K562 (cell line): Measurements from ENCODE around the gene IFNA2. TPM values are rescaled to one million over a fixed set of nuclear protein-coding genes. Genes with fewer than 3 reads are reported as not detected.

Source experiments
- ATAC-seq: fragments of 200-7000 bp; cut with Tn5 transposase; 3 replicates; pipeline ENCODE4 v1.9.1; 2020; ENCODE audit warnings: moderate library complexity
- BruUV-seq: library from RNA; stranded (reverse); fragments of 400-500 nt; replicated peaks from 2 replicates; lab custom pipeline; 2021; lab: Mats Ljungman, UMichigan
- CTCF ChIA-PET: fragments of 300-600 bp; formaldehyde crosslinking; extraction: SDS; loops from one replicate; lab custom pipeline; 2021; ENCODE audit warnings: low intra/inter-chr PET ratio; lab: Yijun Ruan, JAX
- POLR2A ChIA-PET: fragments of 300-600, 350-650 bp; sonication (Branson Sonifier 250); formaldehyde crosslinking; extraction: SDS; loops from one replicate; lab custom pipeline; 2021; ENCODE audit warnings: antibody characterized with exemption, inconsistent platforms; lab: Yijun Ruan, JAX
- DNase-seq, 4 experiments: peaks; one replicate each; pipeline versions ENCODE4 v3.0.0 to v3.0.0-alpha.2; 2011 to 2018; ENCODE audit warnings: low spot score in 3 of 4, mixed read lengths in 3 of 4; ENCODE audit errors: extremely low read depth in 1 of 4
- FAIRE-seq: peaks from 2 replicates; lab custom pipeline; 2011; peaks lifted over from hg19 to GRCh38; lab: Jason Lieb, UNC
- H2AFZ ChIP-seq: 2 replicates; pipeline ENCODE4 v1.6.0; 2011; ENCODE audit warnings: low read depth, low read length, control low read depth, inconsistent platforms
- H3K27ac ChIP-seq: fragments of 200-600 bp; 3 replicates; pipeline ENCODE4 v1.8.0; 2011; ENCODE audit warnings: low read depth, mild to moderate bottlenecking, control low read depth, inconsistent platforms, low read length, moderate library complexity, mixed read lengths; ENCODE audit errors: extremely low read depth
- H3K27me3 ChIP-seq, 2 experiments: fragments of 300-600 bp in 1 of 2; 2 replicates in 1 of 2; 3 replicates in 1 of 2; pipeline versions ENCODE4 v1.6.0 to v1.8.0; 2011; ENCODE audit warnings: inconsistent platforms in 2 of 2, low read length in 2 of 2, mild to moderate bottlenecking in 1 of 2, mixed read lengths in 1 of 2, moderate library complexity in 1 of 2; ENCODE audit not compliant: control insufficient read depth in 2 of 2, insufficient read depth in 2 of 2
- H3K36me3 ChIP-seq: fragments of 300-600 bp; 3 replicates; pipeline ENCODE4 v1.8.0; 2011; ENCODE audit warnings: mild to moderate bottlenecking, low read length, inconsistent platforms; ENCODE audit not compliant: control insufficient read depth, insufficient read depth
- H3K4me1 ChIP-seq, 2 experiments: fragments of 200-600 bp in 1 of 2; replicated peaks in 1 of 2; 2 replicates in 1 of 2; 3 replicates in 1 of 2; pipeline versions ENCODE4 v1.5.1 to v1.8.0; 2011; ENCODE audit warnings: inconsistent platforms in 2 of 2, low read length in 2 of 2, mild to moderate bottlenecking in 1 of 2, mixed read lengths in 1 of 2, moderate library complexity in 1 of 2; ENCODE audit not compliant: control insufficient read depth in 2 of 2, insufficient read depth in 2 of 2
- H3K4me2 ChIP-seq: 2 replicates; pipeline ENCODE4 v1.6.1; 2011; ENCODE audit warnings: low read length, control low read depth, inconsistent platforms, mixed read lengths; ENCODE audit not compliant: insufficient read depth
- H3K4me3 ChIP-seq: fragments of 200-600 bp; sonication (generic), shearing (Covaris generic); 2 replicates; pipeline ENCODE4 v1.5.1; 2016; ENCODE audit warnings: control low read depth, inconsistent platforms
- H3K79me2 ChIP-seq: fragments of 200-600 bp; 3 replicates; pipeline ENCODE4 v1.8.0; 2011; ENCODE audit warnings: low read length, inconsistent platforms; ENCODE audit not compliant: control insufficient read depth, insufficient read depth
- H3K9ac ChIP-seq, 2 experiments: 2 replicates each; pipeline versions ENCODE4 v1.6.0 to v1.6.1; 2011; ENCODE audit warnings: low read depth in 2 of 2, low read length in 2 of 2, control low read depth in 1 of 2, inconsistent platforms in 1 of 2, mild to moderate bottlenecking in 1 of 2, mixed read lengths in 1 of 2; ENCODE audit not compliant: insufficient read depth in 1 of 2
- H3K9me1 ChIP-seq: one replicate; pipeline ENCODE4 v1.6.0; 2011; ENCODE audit warnings: inconsistent platforms, mild to moderate bottlenecking, low read length, moderate library complexity; ENCODE audit not compliant: control insufficient read depth, insufficient read depth
- H3K9me3 ChIP-seq: replicated peaks from 2 replicates; pipeline ENCODE4 v1.5.1; 2011; ENCODE audit warnings: low read depth, low read length, inconsistent platforms; ENCODE audit not compliant: control insufficient read depth, insufficient read depth
- H4K20me1 ChIP-seq: replicated peaks from 2 replicates; pipeline ENCODE4 v1.6.1; 2011; ENCODE audit warnings: low read length, inconsistent platforms, mixed read lengths; ENCODE audit not compliant: control insufficient read depth, insufficient read depth
- HIVEP1 ChIP-seq: fragments of 250-450 bp; sonication (Bioruptor Pico); IDR thresholded peaks from 2 replicates; pipeline ENCODE4 v1.4.0; 2020; ENCODE audit warnings: mild to moderate bottlenecking
- KAT8 ChIP-seq: fragments of 450-650 bp; IDR thresholded peaks from 2 replicates; pipeline ENCODE4 v1.6.1; 2016; ENCODE audit warnings: low read depth, mild to moderate bottlenecking
- KDM2B ChIP-seq: fragments of 250-450 bp; sonication (Bioruptor Pico); IDR thresholded peaks from 2 replicates; pipeline ENCODE4 v1.8.0; 2021; ENCODE audit warnings: mild to moderate bottlenecking, moderate library complexity
- L3MBTL2 ChIP-seq: fragments of 450-650 bp; IDR thresholded peaks from 2 replicates; pipeline ENCODE4 v1.6.1; 2016; ENCODE audit warnings: mild to moderate bottlenecking, moderate library complexity
- POLR2AphosphoS5 ChIP-seq: IDR thresholded peaks from 2 replicates; pipeline ENCODE4 v1.6.1; 2011; ENCODE audit warnings: mild to moderate bottlenecking, low read depth, low read length, moderate library complexity; ENCODE audit not compliant: control insufficient read depth, insufficient read depth
- POLR2G ChIP-seq: fragments of 200-400 bp; formaldehyde crosslinking; IDR thresholded peaks from 2 replicates; pipeline ENCODE4 v1.6.1; 2017; ENCODE audit warnings: low read depth, mild to moderate bottlenecking, antibody characterized with exemption, low read length, moderate library complexity
- SMARCA5 ChIP-seq: fragments of 450-650 bp; IDR thresholded peaks from 2 replicates; pipeline ENCODE4 v1.6.1; 2016
- STAT5B ChIP-seq: fragments of 250-450 bp; sonication (Bioruptor Pico); IDR thresholded peaks from 2 replicates; pipeline ENCODE4 v1.8.0; 2021; ENCODE audit warnings: mild to moderate bottlenecking, inconsistent platforms
- YY1 ChIP-seq, 3 experiments: IDR thresholded peaks; 2 replicates each; pipeline ENCODE4 v1.6.1; 2011; ENCODE audit warnings: low read length in 2 of 3, mild to moderate bottlenecking in 2 of 3, moderate library complexity in 2 of 3, borderline replicate concordance in 1 of 3, control low read depth in 1 of 3, low read depth in 1 of 3; ENCODE audit not compliant: insufficient read depth in 3 of 3, insufficient replicate concordance in 2 of 3, control insufficient read depth in 1 of 3, insufficient read length in 1 of 3; ENCODE audit errors: extremely low read depth in 1 of 3
- ZBTB1 ChIP-seq: sonication (generic); formaldehyde crosslinking; IDR thresholded peaks from 2 replicates; pipeline ENCODE4 v1.8.1; 2023; ENCODE audit warnings: missing genetic modification reagents, low read depth, mild to moderate bottlenecking, borderline replicate concordance
- ZC3H11A ChIP-seq: IDR thresholded peaks from 2 replicates; pipeline ENCODE4 v1.6.1; 2012; ENCODE audit warnings: low read depth, low read length, improper control_type of control experiment
- ZNF282 ChIP-seq: sonication (generic); formaldehyde crosslinking; IDR thresholded peaks from 2 replicates; pipeline ENCODE4 v1.8.1; 2023; ENCODE audit warnings: missing genetic modification reagents
- ZNF436 ChIP-seq: fragments of 250-450, 450-650 bp; sonication (Bioruptor Pico); formaldehyde crosslinking; IDR thresholded peaks from 2 replicates; pipeline ENCODE4 v1.7.0; 2020; ENCODE audit warnings: mild to moderate bottlenecking
- WGBS: fragments of 100-300 bp; shearing (Covaris generic); methylation state at CpG from one replicate; pipeline ENCODE4 v1.1.6; 2016; ENCODE audit warnings: low coverage, mixed read lengths; ENCODE audit not compliant: insufficient coverage; ENCODE audit errors: missing lambda C conversion rate; 5-methylcytosine and 5-hydroxymethylcytosine counted together
- in situ Hi-C: fragments of 300-500 bp; cut with MboI; formaldehyde crosslinking; loops from 4 replicates; pipeline ENCODE4 v1.15.0; 2018; ENCODE audit warnings: inconsistent platforms, mixed read lengths
- intact Hi-C: fragments of 100-400 bp; cut with micrococcal nuclease; formaldehyde crosslinking; loops from 2 replicates; pipeline ENCODE4 v1.14.2; 2022
- polyA plus RNA-seq, 8 experiments: library from polyadenylated mRNA; depleted of rRNA in 4 of 8; stranded (reverse) in 5 of 8; unstranded in 3 of 8; fragments of >200 nt; fragmentation: Nextera tagmentation in 2 of 8; fragmentation: Illumina TruSeq in 1 of 8; extraction: Ambion mirVana in 2 of 8; extraction: Trizol in 1 of 8; gene quantifications; 2 replicates each; pipeline versions ENCODE4 v1.2.1 to v1.2.3, GENCODE V29; 2011 to 2014; ENCODE audit warnings: inconsistent platforms in 1 of 8, missing spikeins in 1 of 8
- total RNA-seq, 7 experiments: library from RNA; depleted of rRNA in 6 of 7; stranded (reverse); fragments of >200 nt in 6 of 7; fragmentation: Illumina TruSeq in 2 of 7; extraction: Trizol in 2 of 7; gene quantifications; 2 replicates each; pipeline versions ENCODE4 v1.2.1 to v1.2.3, GENCODE V29; 2011 to 2021; ENCODE audit warnings: low replicate concordance in 1 of 7
- TF ChIP-seq, protein P1 (sequence below): IDR thresholded peaks from 2 replicates; pipeline ENCODE4 v1.6.1; 2011; ENCODE audit not compliant: insufficient read length; ENCODE audit errors: extremely low read depth
- TF ChIP-seq, protein P2 (sequence below): IDR thresholded peaks from 2 replicates; pipeline ENCODE4 v1.6.1; 2014; ENCODE audit warnings: antibody characterized with exemption
- TF ChIP-seq, protein P3 (sequence below): fragments of 250-450 bp; sonication (Bioruptor Pico); IDR thresholded peaks from 2 replicates; pipeline ENCODE4 v1.5.0; 2021

IFNA2 gene
- total and polyA plus RNA-seq, 9 of the 15 experiments (the other 6 are each of a cell fraction or from before 2014, with no cell fraction given), result not detected

DNA sequence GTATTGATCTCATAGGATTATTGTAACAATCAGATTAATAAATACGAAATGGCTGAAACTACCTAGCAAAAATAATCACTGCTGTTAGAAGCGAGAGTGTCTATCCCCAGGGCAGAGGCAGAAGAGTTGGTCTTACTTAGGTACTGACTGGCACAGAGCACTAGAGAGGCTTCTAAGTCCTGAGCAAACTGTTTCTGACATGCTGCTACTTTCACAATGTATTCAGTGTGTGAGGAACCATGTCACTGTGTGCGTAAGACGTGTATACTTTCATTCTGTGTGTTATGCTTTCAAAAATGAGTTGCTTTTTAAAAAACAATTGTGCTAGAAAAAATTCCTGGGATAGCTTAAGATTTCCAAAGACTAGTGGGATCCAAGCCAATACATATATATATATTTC lies 44.5 kb downstream of the IFNA2 start:
- H3K4me3 ChIP-seq, result no peak overlapping the region
- no peaks in the 10 kb centered on the region for H3K4me1 ChIP-seq
- WGBS, result no CpG with 5 or more reads among the region's 4 CpGs
- no peak overlapping the region for H3K9ac ChIP-seq
- CTCF ChIA-PET, result no interaction called here
- FAIRE-seq (no peak), ATAC-seq (no peak), DNase-seq (no peak)
- no peaks in the 10 kb centered on the region for H3K79me2 ChIP-seq
- BruUV-seq, result no TSS peak
- intact Hi-C loops (no loop called here), in situ Hi-C loops (no loop called here)
- POLR2A ChIA-PET, result no interaction called here
- H3K4me2 ChIP-seq, result no peak overlapping the region
- no peaks in the 10 kb centered on the region for H4K20me1 ChIP-seq
- no peak overlapping the region for H3K27ac ChIP-seq
- no peak overlapping the region for H2AFZ ChIP-seq
- H3K9me3 ChIP-seq, result no peaks in the 10 kb centered on the region
- H3K36me3 ChIP-seq, result no peaks in the 10 kb centered on the region
- no peak for TF ChIP-seq ZNF436
- TF ChIP-seq ZBTB1 (CRISPR knock-in tag), result no peak
- no peak for TF ChIP-seq POLR2G
- TF ChIP-seq KAT8, result no peak
- no peak for TF ChIP-seq ZC3H11A
- TF ChIP-seq, protein P1, sequence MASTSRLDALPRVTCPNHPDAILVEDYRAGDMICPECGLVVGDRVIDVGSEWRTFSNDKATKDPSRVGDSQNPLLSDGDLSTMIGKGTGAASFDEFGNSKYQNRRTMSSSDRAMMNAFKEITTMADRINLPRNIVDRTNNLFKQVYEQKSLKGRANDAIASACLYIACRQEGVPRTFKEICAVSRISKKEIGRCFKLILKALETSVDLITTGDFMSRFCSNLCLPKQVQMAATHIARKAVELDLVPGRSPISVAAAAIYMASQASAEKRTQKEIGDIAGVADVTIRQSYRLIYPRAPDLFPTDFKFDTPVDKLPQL, result no peak
- H3K27me3 ChIP-seq, result no peaks in the 10 kb centered on the region
- H3K9me1 ChIP-seq, result no peaks in the 10 kb centered on the region

- Histone ChIP-seq H3K9me1 (no peaks in the 10 kb centered on the region), H3K4me3 (no peak overlapping the region), H3K4me1 (no peaks in the 10 kb centered on the region), H2AFZ (no peak overlapping the region), H3K79me2 (no peaks in the 10 kb centered on the region), H3K9me3 (no peaks in the 10 kb centered on the region), H3K36me3 (no peaks in the 10 kb centered on the region), H3K9ac (no peak overlapping the region), H4K20me1 (no peaks in the 10 kb centered on the region), H3K4me2 (no peak overlapping the region), H3K27me3 (no peaks in the 10 kb centered on the region), H3K27ac (no peak overlapping the region)
- CTCF ChIA-PET, result no interaction called here
- in situ Hi-C loops (no loop called here), intact Hi-C loops (no loop called here)
- FAIRE-seq, result no peak
- ATAC-seq, result no peak
- no peak for DNase-seq
- no TSS peak for BruUV-seq
- POLR2A ChIA-PET, result no interaction called here
- TF ChIP-seq L3MBTL2 (no peak), STAT5B (CRISPR knock-in tag) (no peak), HIVEP1 (CRISPR knock-in tag) (no peak), ZNF282 (no peak), YY1 (IDR thresholded peaks at IDR 0.05; ENCODE audit: borderline replicate concordance in 1 of 3, control insufficient read depth in 1 of 3, extremely low read depth in 1 of 3, insufficient read depth in 3 of 3, insufficient read length in 1 of 3, insufficient replicate concordance in 2 of 3, low read depth in 1 of 3, low read length in 2 of 3) (no peak), POLR2AphosphoS5 (no peak), KDM2B (CRISPR knock-in tag) (no peak), SMARCA5 (no peak)
- TF ChIP-seq, protein P2, sequence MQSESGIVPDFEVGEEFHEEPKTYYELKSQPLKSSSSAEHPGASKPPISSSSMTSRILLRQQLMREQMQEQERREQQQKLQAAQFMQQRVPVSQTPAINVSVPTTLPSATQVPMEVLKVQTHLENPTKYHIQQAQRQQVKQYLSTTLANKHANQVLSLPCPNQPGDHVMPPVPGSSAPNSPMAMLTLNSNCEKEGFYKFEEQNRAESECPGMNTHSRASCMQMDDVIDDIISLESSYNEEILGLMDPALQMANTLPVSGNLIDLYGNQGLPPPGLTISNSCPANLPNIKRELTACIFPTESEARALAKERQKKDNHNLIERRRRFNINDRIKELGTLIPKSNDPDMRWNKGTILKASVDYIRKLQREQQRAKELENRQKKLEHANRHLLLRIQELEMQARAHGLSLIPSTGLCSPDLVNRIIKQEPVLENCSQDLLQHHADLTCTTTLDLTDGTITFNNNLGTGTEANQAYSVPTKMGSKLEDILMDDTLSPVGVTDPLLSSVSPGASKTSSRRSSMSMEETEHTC, result no peak
- TF ChIP-seq, protein P3, sequence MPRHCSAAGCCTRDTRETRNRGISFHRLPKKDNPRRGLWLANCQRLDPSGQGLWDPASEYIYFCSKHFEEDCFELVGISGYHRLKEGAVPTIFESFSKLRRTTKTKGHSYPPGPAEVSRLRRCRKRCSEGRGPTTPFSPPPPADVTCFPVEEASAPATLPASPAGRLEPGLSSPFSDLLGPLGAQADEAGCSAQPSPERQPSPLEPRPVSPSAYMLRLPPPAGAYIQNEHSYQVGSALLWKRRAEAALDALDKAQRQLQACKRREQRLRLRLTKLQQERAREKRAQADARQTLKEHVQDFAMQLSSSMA (CRISPR knock-in tag), result no peak
These were observed 48.7 kb downstream of the IFNA2 start for GRCh38 chr9:21336457-21336856.
